ENCODE measurements around the gene SOBP.

GRCh38 chr6:107495971-107496370 is 6.1 kb downstream of the SOBP start:
- TF ChIP-seq CTCF (IDR thresholded peaks at IDR 0.05) (no peak), EP300 (IDR thresholded peaks at IDR 0.05) (no peak), POLR2A (IDR thresholded peaks at IDR 0.05) (no peak)

Measured in tibial nerve (tissue), 4 donors.